ENCODE measurements around the gene FOLR1. TPM values are rescaled to one million over a fixed set of nuclear protein-coding genes. Genes with fewer than 3 reads are reported as not detected.

Gene FOLR1
- total and polyA plus RNA-seq, 10 of the 15 experiments (the other 5 are each of a cell fraction or from before 2014, with no cell fraction given), result not detected

DNA sequence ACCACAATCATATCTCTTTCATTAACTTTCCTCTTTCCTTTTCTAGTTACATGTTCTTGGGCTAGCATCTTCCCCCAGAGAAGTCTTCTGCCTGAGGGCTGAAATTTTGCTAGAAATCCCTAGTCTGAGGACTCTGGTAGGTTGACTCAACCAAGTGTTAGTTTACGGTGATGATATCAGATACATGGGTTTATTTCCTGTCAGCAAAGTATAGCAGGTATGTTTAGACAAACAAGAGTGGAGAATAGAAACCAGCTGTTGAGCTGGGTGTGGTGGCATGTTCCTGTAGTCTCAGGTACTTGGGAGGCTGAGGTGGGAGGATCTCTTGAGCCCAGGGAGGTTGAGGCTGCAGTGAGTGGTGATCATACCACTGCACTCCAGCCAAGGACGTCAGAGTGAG lies 11.2 kb downstream of the FOLR1 start:
- FAIRE-seq, result no peak
- RAD21 ChIA-PET (ENCODE audit: unreplicated experiment), result interaction anchor here (0.7 kb wide), 1 partner anchor 226 kb away, joined by 3 read pairs; no protein-coding TSS in a partner anchor
- WGBS (ENCODE audit: insufficient coverage, insufficient replicate concordance, low lambda C conversion rate, missing lambda C conversion rate), result 8% methylated on average over 1 of the region's 2 CpGs

DNA sequence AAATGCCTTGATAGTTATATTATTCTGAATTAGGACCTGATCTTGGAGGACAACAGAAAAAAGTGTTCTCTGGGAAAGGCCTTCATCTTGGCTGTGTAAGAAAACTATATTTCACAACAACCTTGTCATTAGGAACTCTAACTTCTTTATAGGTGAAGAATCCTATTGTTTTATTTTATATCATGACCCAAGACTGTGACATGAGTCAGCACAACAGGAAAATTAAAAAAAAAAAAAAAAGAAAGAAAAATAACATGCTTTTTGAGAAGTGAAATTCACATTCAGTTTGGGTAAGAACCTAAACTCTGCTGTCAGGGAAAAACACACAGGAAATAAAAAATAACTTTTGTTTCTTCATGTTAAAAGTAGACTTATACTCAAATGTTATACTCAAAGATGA lies 12.9 kb downstream of the FOLR1 start:
- in situ Hi-C loops (cut with MboI), result no loop called here
- RAD21 ChIA-PET (ENCODE audit: unreplicated experiment), result no interaction called here
- no peak overlapping the region for H3K4me3 ChIP-seq
- CTCF ChIA-PET, result interaction anchor here (0.9 kb wide), 1 partner anchor 48 kb away, joined by 5 read pairs; no protein-coding TSS in a partner anchor
- SMC1A ChIA-PET (ENCODE audit: uncharacterized antibody, unreplicated experiment), result interaction anchor here (0.6 to 0.9 kb wide), 2 partner anchors 11 to 55 kb away, joined by 3 read pairs; no protein-coding TSS in a partner anchor
- H3K4me2 ChIP-seq (ENCODE audit: control insufficient read depth, insufficient read depth), result no peak overlapping the region
- peaks cover 2% of the 10 kb centered on the region; the same call in 1 of the 2 replicates for H3K4me1 ChIP-seq (ENCODE audit: control insufficient read depth, insufficient read depth, low read length)
- FAIRE-seq, result no peak
- DNase-seq (ENCODE audit: low read depth, low spot score), result no peak
- no peaks in the 10 kb centered on the region for H3K79me2 ChIP-seq (ENCODE audit: control insufficient read depth, insufficient read depth, low read length)
- no peak overlapping the region for H3K27ac ChIP-seq (ENCODE audit: control insufficient read depth, insufficient read depth)
- no peaks in the 10 kb centered on the region for H3K36me3 ChIP-seq (ENCODE audit: control insufficient read depth in 2 of 2, insufficient read depth in 2 of 2, low read length in 1 of 2)
- BruUV-seq (replicated peaks), result no TSS peak
- ATAC-seq, result no peak
- H4K20me1 ChIP-seq (ENCODE audit: control insufficient read depth, insufficient read depth), result no peaks in the 10 kb centered on the region
- intact Hi-C loops (cut with micrococcal nuclease; ENCODE audit: unreplicated experiment), result no loop called here
- POLR2A ChIA-PET, result no interaction called here
- H3K9ac ChIP-seq (ENCODE audit: control insufficient read depth, insufficient read depth, low read length), result no peak overlapping the region
- no peak overlapping the region for H2AFZ ChIP-seq (ENCODE audit: control insufficient read depth, low read depth, low read length)
- peaks cover 2% of the 10 kb centered on the region; the same call in 2 of the 3 replicates for H3K9me3 ChIP-seq (replicated peaks; ENCODE audit: control insufficient read depth, insufficient read depth, low read length)
- no peaks in the 10 kb centered on the region for H3K27me3 ChIP-seq (replicated peaks in 1 of 2; ENCODE audit: control insufficient read depth in 2 of 2, insufficient read depth in 2 of 2, low read length in 1 of 2)
- TF ChIP-seq PAX8 (IDR thresholded peaks at IDR 0.05) (no peak), YBX1 (IDR thresholded peaks at IDR 0.05) (no peak), BHLHE40 (IDR thresholded peaks at IDR 0.05; ENCODE audit: borderline replicate concordance in 1 of 2, low read depth in 2 of 2, low read length in 1 of 2) (no peak), TCF3 (IDR thresholded peaks at IDR 0.05; ENCODE audit: borderline replicate concordance, insufficient read depth, low read depth, low read length) (no peak), ZNF622 (IDR thresholded peaks at IDR 0.05) (no peak), MEF2B (IDR thresholded peaks at IDR 0.05; ENCODE audit: partially characterized antibody, poor library complexity, severe bottlenecking) (no peak), EED (IDR thresholded peaks at IDR 0.05; ENCODE audit: low read depth) (no peak), CHD2 (IDR thresholded peaks at IDR 0.05; ENCODE audit: borderline replicate concordance, low read depth, low read length) (no peak), KDM1A (IDR thresholded peaks at IDR 0.05; ENCODE audit: borderline replicate concordance) (no peak), POLR2AphosphoS5 (IDR thresholded peaks at IDR 0.05; ENCODE audit: low read length) (no peak), ZNF24 (IDR thresholded peaks at IDR 0.05) (no peak)
- TF ChIP-seq, protein P1, sequence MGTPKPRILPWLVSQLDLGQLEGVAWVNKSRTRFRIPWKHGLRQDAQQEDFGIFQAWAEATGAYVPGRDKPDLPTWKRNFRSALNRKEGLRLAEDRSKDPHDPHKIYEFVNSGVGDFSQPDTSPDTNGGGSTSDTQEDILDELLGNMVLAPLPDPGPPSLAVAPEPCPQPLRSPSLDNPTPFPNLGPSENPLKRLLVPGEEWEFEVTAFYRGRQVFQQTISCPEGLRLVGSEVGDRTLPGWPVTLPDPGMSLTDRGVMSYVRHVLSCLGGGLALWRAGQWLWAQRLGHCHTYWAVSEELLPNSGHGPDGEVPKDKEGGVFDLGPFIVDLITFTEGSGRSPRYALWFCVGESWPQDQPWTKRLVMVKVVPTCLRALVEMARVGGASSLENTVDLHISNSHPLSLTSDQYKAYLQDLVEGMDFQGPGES (IDR thresholded peaks at IDR 0.05), result no peak

More for the DNA sequence above, 11.2 kb downstream of the FOLR1 start:
- H3K27ac ChIP-seq (ENCODE audit: control insufficient read depth, insufficient read depth), result no peak overlapping the region
- no peaks in the 10 kb centered on the region for H3K79me2 ChIP-seq (ENCODE audit: control insufficient read depth, insufficient read depth, low read length)
- CTCF ChIA-PET, result no interaction called here
- ATAC-seq, result no peak
- SMC1A ChIA-PET (ENCODE audit: uncharacterized antibody, unreplicated experiment), result no interaction called here
- no peaks in the 10 kb centered on the region for H3K27me3 ChIP-seq (replicated peaks in 1 of 2; ENCODE audit: control insufficient read depth in 2 of 2, insufficient read depth in 2 of 2, low read length in 1 of 2)
- TF ChIP-seq, protein P2, sequence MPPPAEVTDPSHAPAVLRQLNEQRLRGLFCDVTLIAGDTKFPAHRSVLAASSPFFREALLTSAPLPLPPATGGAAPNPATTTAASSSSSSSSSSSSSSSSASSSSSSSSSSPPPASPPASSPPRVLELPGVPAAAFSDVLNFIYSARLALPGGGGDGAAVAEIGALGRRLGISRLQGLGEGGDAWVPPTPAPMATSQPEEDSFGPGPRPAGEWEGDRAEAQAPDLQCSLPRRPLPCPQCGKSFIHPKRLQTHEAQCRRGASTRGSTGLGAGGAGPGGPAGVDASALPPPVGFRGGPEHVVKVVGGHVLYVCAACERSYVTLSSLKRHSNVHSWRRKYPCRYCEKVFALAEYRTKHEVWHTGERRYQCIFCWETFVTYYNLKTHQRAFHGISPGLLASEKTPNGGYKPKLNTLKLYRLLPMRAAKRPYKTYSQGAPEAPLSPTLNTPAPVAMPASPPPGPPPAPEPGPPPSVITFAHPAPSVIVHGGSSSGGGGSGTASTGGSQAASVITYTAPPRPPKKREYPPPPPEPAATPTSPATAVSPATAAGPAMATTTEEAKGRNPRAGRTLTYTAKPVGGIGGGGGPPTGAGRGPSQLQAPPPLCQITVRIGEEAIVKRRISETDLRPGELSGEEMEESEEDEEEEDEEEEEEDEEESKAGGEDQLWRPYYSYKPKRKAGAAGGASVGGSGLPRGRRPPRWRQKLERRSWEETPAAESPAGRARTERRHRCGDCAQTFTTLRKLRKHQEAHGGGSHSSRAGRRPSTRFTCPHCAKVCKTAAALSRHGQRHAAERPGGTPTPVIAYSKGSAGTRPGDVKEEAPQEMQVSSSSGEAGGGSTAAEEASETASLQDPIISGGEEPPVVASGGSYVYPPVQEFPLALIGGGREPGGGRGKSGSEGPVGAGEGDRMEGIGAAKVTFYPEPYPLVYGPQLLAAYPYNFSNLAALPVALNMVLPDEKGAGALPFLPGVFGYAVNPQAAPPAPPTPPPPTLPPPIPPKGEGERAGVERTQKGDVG (CRISPR knock-in tag; IDR thresholded peaks at IDR 0.05), result no peak
- no peak for TF ChIP-seq FOS (IDR thresholded peaks at IDR 0.05; ENCODE audit: borderline replicate concordance, extremely low read depth, insufficient read length)
- no peak overlapping the region for H3K4me2 ChIP-seq (ENCODE audit: control insufficient read depth, insufficient read depth)
- DNase-seq (ENCODE audit: low read depth, low spot score), result no peak
- H3K9ac ChIP-seq (ENCODE audit: control insufficient read depth, insufficient read depth, low read length), result no peak overlapping the region
- no peaks in the 10 kb centered on the region for H3K9me3 ChIP-seq (replicated peaks; ENCODE audit: control insufficient read depth, insufficient read depth, low read length)
- H2AFZ ChIP-seq (ENCODE audit: control insufficient read depth, low read depth, low read length), result no peak overlapping the region
- H3K4me1 ChIP-seq (ENCODE audit: control insufficient read depth, insufficient read depth, low read length), result peaks cover 2% of the 10 kb centered on the region; the same call in 1 of the 2 replicates
- in situ Hi-C loops (cut with MboI), result no loop called here
- intact Hi-C loops (cut with micrococcal nuclease; ENCODE audit: unreplicated experiment), result no loop called here
- no TSS peak for BruUV-seq (replicated peaks)
- no peaks in the 10 kb centered on the region for H4K20me1 ChIP-seq (ENCODE audit: control insufficient read depth, insufficient read depth)
- no peak overlapping the region for H3K4me3 ChIP-seq
- H3K36me3 ChIP-seq (ENCODE audit: control insufficient read depth in 2 of 2, insufficient read depth in 2 of 2, low read length in 1 of 2), result no peaks in the 10 kb centered on the region
- POLR2A ChIA-PET, result no interaction called here
